Osteoblast (primary cell): ENCODE measurements around the gene CRY1. TPM values are rescaled to one million over a fixed set of nuclear protein-coding genes. Genes with fewer than 3 reads are reported as not detected.

ENCODE experiments used
- DNase-seq: peaks from one replicate; pipeline ENCODE4 v3.0.0; 2011; ENCODE audit warnings: low spot score, mixed read lengths; ENCODE audit not compliant: insufficient read length; ENCODE audit errors: missing footprints
- H2AFZ ChIP-seq: 2 replicates; pipeline ENCODE4 v1.6.0; 2011; ENCODE audit warnings: mild to moderate bottlenecking, low read length
- H3K27ac ChIP-seq: 2 replicates; pipeline ENCODE4 v1.5.1; 2011; ENCODE audit warnings: mild to moderate bottlenecking, low read depth, low read length, moderate library complexity
- H3K27me3 ChIP-seq: 2 replicates; pipeline ENCODE4 v1.6.0; 2012; ENCODE audit warnings: mild to moderate bottlenecking, control low read depth, inconsistent platforms, low read length, moderate library complexity; ENCODE audit not compliant: insufficient read depth
- H3K36me3 ChIP-seq: 2 replicates; pipeline ENCODE4 v1.5.1; 2011; ENCODE audit warnings: mild to moderate bottlenecking, low read length, control low read depth, moderate library complexity; ENCODE audit not compliant: insufficient read depth
- H3K4me1 ChIP-seq: 2 replicates; pipeline ENCODE4 v1.5.1; 2011; ENCODE audit warnings: mild to moderate bottlenecking, low read length, control low read depth, moderate library complexity; ENCODE audit not compliant: insufficient read depth
- H3K4me2 ChIP-seq: 2 replicates; pipeline ENCODE4 v1.6.0; 2011; ENCODE audit warnings: mild to moderate bottlenecking, low read length; ENCODE audit not compliant: insufficient read depth
- H3K4me3 ChIP-seq: fragments of 200-600 bp; sonication (generic); 3 replicates; pipeline ENCODE4 v1.5.1; 2012; ENCODE audit warnings: mild to moderate bottlenecking, low read length, inconsistent platforms; ENCODE audit not compliant: insufficient read depth
- H3K79me2 ChIP-seq: 2 replicates; pipeline ENCODE4 v1.6.0; 2012; ENCODE audit warnings: mild to moderate bottlenecking, low read length, control low read depth, inconsistent platforms; ENCODE audit not compliant: insufficient read depth
- H3K9me3 ChIP-seq: 2 replicates; pipeline ENCODE4 v1.5.1; 2011; ENCODE audit warnings: low read depth, low read length, control low read depth
- H4K20me1 ChIP-seq: 2 replicates; pipeline ENCODE4 v1.6.0; 2012; ENCODE audit warnings: mild to moderate bottlenecking, low read length, control low read depth; ENCODE audit not compliant: insufficient read depth
- total RNA-seq: library from RNA; depleted of rRNA; stranded (reverse); fragments of >200 nt; gene quantifications from 2 replicates; pipeline ENCODE4 v1.2.3, GENCODE V29; 2012
- TF ChIP-seq, protein P1 (sequence below): IDR thresholded peaks from 2 replicates; pipeline ENCODE4 v1.5.1; 2011; ENCODE audit warnings: mild to moderate bottlenecking, low read depth, low read length, moderate library complexity; ENCODE audit errors: extremely low read depth

CRY1 gene
- total RNA-seq, 1 donor = 18.1 TPM

DNA sequence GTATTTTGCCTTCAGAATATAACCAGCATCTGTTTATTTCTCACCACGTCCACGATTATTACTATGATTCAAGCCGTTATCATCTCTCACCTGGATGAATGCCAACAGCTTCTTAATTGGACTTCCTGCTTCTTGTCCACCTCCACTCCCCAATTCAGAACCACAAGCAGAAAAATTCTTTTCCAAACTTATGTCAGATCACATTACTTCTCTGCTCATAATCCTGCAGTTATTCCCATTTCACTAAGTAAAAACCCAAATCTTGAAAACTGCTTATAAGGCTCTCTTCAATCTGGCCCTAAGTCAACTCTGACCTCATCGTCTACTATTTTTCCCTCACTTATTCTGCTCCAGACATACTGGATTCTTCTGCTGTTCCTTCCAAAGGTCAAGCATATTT is 2.0 kb downstream of the CRY1 start:
- H3K27ac ChIP-seq = peak overlapping the region; percentile 98
- H3K36me3 ChIP-seq = no peaks in the 10 kb centered on the region
- H4K20me1 ChIP-seq = peaks cover 7% of the 10 kb centered on the region
- DNase-seq = no peak
- peaks cover 55% of the 10 kb centered on the region for H3K79me2 ChIP-seq
- H3K9me3 ChIP-seq = no peaks in the 10 kb centered on the region
- H3K4me3 ChIP-seq = peak overlapping the region; percentile 91
- no peaks in the 10 kb centered on the region for H3K27me3 ChIP-seq
- H3K4me2 ChIP-seq = peak overlapping the region; percentile 85
- H2AFZ ChIP-seq = no peak overlapping the region
- peaks cover 18% of the 10 kb centered on the region for H3K4me1 ChIP-seq
- TF ChIP-seq, protein P1, sequence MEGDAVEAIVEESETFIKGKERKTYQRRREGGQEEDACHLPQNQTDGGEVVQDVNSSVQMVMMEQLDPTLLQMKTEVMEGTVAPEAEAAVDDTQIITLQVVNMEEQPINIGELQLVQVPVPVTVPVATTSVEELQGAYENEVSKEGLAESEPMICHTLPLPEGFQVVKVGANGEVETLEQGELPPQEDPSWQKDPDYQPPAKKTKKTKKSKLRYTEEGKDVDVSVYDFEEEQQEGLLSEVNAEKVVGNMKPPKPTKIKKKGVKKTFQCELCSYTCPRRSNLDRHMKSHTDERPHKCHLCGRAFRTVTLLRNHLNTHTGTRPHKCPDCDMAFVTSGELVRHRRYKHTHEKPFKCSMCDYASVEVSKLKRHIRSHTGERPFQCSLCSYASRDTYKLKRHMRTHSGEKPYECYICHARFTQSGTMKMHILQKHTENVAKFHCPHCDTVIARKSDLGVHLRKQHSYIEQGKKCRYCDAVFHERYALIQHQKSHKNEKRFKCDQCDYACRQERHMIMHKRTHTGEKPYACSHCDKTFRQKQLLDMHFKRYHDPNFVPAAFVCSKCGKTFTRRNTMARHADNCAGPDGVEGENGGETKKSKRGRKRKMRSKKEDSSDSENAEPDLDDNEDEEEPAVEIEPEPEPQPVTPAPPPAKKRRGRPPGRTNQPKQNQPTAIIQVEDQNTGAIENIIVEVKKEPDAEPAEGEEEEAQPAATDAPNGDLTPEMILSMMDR = no peak

GRCh38 chr12:107090711-107091110 is 2.6 kb downstream of the CRY1 start:
- H4K20me1 ChIP-seq = peaks cover 7% of the 10 kb centered on the region
- peak overlapping the region; percentile 98 for H3K27ac ChIP-seq
- TF ChIP-seq, protein P1 = no peak
- H3K79me2 ChIP-seq = peaks cover 61% of the 10 kb centered on the region
- peaks cover 18% of the 10 kb centered on the region for H3K4me1 ChIP-seq
- DNase-seq = no peak
- no peaks in the 10 kb centered on the region for H3K36me3 ChIP-seq
- H3K27me3 ChIP-seq = no peaks in the 10 kb centered on the region
- H3K9me3 ChIP-seq = no peaks in the 10 kb centered on the region
- H3K4me3 ChIP-seq = peak overlapping the region; percentile 91
- H3K4me2 ChIP-seq = peak overlapping the region; percentile 85
- no peak overlapping the region for H2AFZ ChIP-seq

DNA sequence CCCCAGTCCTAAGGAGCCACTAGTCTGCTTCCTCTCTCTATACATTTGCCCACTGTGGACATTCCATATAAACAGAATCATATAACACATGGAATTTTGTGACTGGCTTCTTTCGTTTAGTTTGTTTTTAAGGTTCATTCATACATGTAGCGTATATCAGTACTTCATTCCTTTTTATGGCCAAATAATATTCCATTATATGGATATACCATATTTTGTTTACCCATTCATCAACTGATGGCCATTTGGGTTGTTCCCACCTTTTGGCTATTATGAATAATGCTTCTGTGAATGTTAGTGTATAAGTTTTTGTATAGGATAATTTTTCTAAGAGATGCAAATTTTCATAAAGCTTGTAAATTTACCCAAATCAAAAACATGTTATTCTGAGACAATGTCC is 4.4 kb downstream of the CRY1 start:
- Histone ChIP-seq H3K27ac (no peak overlapping the region), H3K9me3 (no peaks in the 10 kb centered on the region), H3K79me2 (peaks cover 69% of the 10 kb centered on the region), H3K27me3 (no peaks in the 10 kb centered on the region), H3K4me2 (no peak overlapping the region), H3K4me1 (peaks cover 11% of the 10 kb centered on the region), H2AFZ (no peak overlapping the region), H4K20me1 (peaks cover 7% of the 10 kb centered on the region), H3K36me3 (no peaks in the 10 kb centered on the region), H3K4me3 (no peak overlapping the region)
- TF ChIP-seq, protein P1 = no peak
- no peak for DNase-seq

DNA sequence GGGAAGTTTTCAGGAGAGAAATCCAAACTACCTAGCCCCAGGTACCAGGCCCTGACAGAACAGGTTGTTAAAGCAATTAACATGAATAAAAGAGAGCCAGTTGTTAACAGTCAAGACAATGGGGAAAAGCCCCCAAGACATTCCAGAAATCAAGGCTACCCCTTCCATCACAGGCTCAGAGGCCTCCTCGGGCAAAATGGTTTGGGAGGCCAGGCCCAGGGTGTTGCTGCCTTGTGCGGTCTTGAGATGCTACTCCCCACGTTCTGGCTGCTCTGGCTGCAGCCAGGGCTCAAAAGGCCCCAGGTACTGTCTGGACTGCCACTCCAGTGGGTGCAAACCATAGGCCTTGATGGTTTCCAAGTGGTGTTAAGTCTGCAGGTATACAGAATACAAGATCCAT is 7.0 kb downstream of the CRY1 start:
- TF ChIP-seq, protein P1 = no peak
- peaks cover 74% of the 10 kb centered on the region for H3K79me2 ChIP-seq

More for the DNA sequence above, 7.0 kb downstream of the CRY1 start:
- H3K4me3 ChIP-seq = no peak overlapping the region
- H3K36me3 ChIP-seq = no peaks in the 10 kb centered on the region
- DNase-seq = no peak
- no peak overlapping the region for H3K4me2 ChIP-seq
- H4K20me1 ChIP-seq = peaks cover 2% of the 10 kb centered on the region
- peaks cover 4% of the 10 kb centered on the region for H3K4me1 ChIP-seq
- no peaks in the 10 kb centered on the region for H3K9me3 ChIP-seq
- no peaks in the 10 kb centered on the region for H3K27me3 ChIP-seq
- H3K27ac ChIP-seq = no peak overlapping the region
- H2AFZ ChIP-seq = no peak overlapping the region
